ENCODE results near the gene SLC27A1.

The SLC27A1 gene

GRCh38 chr19:17457616-17458015 lies 12.7 kb upstream of the SLC27A1 start:
- no peak for TF ChIP-seq CTCF (IDR thresholded peaks at IDR 0.05; ENCODE audit: extremely low read depth, missing control alignments)
- no peak for DNase-seq (ENCODE audit: low spot score)

- DNase-seq (ENCODE audit: low spot score): no peak
- no peak for TF ChIP-seq CTCF (IDR thresholded peaks at IDR 0.05; ENCODE audit: extremely low read depth, missing control alignments)
These were observed 11.4 kb upstream of the SLC27A1 start for GRCh38 chr19:17458970-17459369.

GRCh38 chr19:17460372-17461230 lies 9.7 kb upstream of the SLC27A1 start, which contains the start of gene NXNL1:
Gene NXNL1 (minus strand): TSS chr19:17460926. CDS start chr19:17460869, 57 bp downstream.
- no peak for DNase-seq (ENCODE audit: low spot score)
- TF ChIP-seq CTCF (IDR thresholded peaks at IDR 0.05; ENCODE audit: extremely low read depth, missing control alignments): no peak

- no peak for TF ChIP-seq CTCF (IDR thresholded peaks at IDR 0.05; ENCODE audit: extremely low read depth, missing control alignments)
- no peak for DNase-seq (ENCODE audit: low spot score)
These were observed 3.9 kb upstream of the SLC27A1 start for GRCh38 chr19:17466487-17466850.

- TF ChIP-seq CTCF (IDR thresholded peaks at IDR 0.05; ENCODE audit: extremely low read depth, missing control alignments): no peak
- no peak for DNase-seq (ENCODE audit: low spot score)
These were observed 2.6 kb upstream of the SLC27A1 start for GRCh38 chr19:17467471-17468301.

GRCh38 chr19:17468302-17469091 lies 1.8 kb upstream of the SLC27A1 start:
- TF ChIP-seq CTCF (IDR thresholded peaks at IDR 0.05; ENCODE audit: extremely low read depth, missing control alignments): no peak
- no peak for DNase-seq (ENCODE audit: low spot score)
